Endothelial cell of umbilical vein (primary cell): Measurements from ENCODE around the gene VASH2.

Experiments
- EZH2 ChIP-seq: IDR thresholded peaks from 2 replicates; pipeline ENCODE4 v1.6.1; 2012; ENCODE audit warnings: borderline replicate concordance, low read depth, mild to moderate bottlenecking, moderate library complexity, low read length, inconsistent platforms; ENCODE audit not compliant: severe bottlenecking
- FOS ChIP-seq: IDR thresholded peaks from 2 replicates; pipeline ENCODE4 v1.6.1; 2011; ENCODE audit warnings: mild to moderate bottlenecking, low read length, moderate library complexity, borderline replicate concordance; ENCODE audit not compliant: insufficient read depth
- GATA2 ChIP-seq: IDR thresholded peaks from 2 replicates; pipeline ENCODE4 v1.7.0; 2011; ENCODE audit warnings: low read depth, mild to moderate bottlenecking, moderate library complexity, mixed read lengths, low read length; ENCODE audit not compliant: insufficient read length, insufficient read depth
- JUN ChIP-seq: IDR thresholded peaks from 2 replicates; pipeline ENCODE4 v1.6.1; 2011; ENCODE audit warnings: borderline replicate concordance, low read depth; ENCODE audit not compliant: insufficient read length, insufficient read depth
- MAX ChIP-seq: IDR thresholded peaks from 2 replicates; pipeline ENCODE4 v1.6.1; 2011; ENCODE audit not compliant: insufficient read depth, insufficient read length
- MYC ChIP-seq: IDR thresholded peaks from one replicate; pipeline ENCODE4 v1.6.1; 2011; ENCODE audit warnings: mild to moderate bottlenecking, low read depth, low read length
- POLR2A ChIP-seq: IDR thresholded peaks from 2 replicates; pipeline ENCODE4 v1.6.1; 2012; ENCODE audit warnings: low read depth, mild to moderate bottlenecking, control low read depth, low read length
- POLR2AphosphoS5 ChIP-seq: IDR thresholded peaks from 2 replicates; pipeline ENCODE4 v1.6.1; 2012; ENCODE audit warnings: low read depth, mild to moderate bottlenecking, control low read depth, low read length, moderate library complexity; ENCODE audit not compliant: insufficient read depth
- TF ChIP-seq, protein P1 (sequence below), 2 donors: IDR thresholded peaks; 1 replicate in 1 of 2; 2 replicates in 1 of 2; pipeline ENCODE4 v1.5.1; 2011; ENCODE audit warnings: low read length in 2 of 2, mild to moderate bottlenecking in 2 of 2, moderate library complexity in 2 of 2, control low read depth in 1 of 2, inconsistent platforms in 1 of 2, low read depth in 1 of 2; ENCODE audit not compliant: insufficient read depth in 1 of 2; ENCODE audit errors: extremely low read depth in 1 of 2

GRCh38 chr1:212953321-212953720, 3.0 kb downstream of the VASH2 start:
- TF ChIP-seq, protein P1, sequence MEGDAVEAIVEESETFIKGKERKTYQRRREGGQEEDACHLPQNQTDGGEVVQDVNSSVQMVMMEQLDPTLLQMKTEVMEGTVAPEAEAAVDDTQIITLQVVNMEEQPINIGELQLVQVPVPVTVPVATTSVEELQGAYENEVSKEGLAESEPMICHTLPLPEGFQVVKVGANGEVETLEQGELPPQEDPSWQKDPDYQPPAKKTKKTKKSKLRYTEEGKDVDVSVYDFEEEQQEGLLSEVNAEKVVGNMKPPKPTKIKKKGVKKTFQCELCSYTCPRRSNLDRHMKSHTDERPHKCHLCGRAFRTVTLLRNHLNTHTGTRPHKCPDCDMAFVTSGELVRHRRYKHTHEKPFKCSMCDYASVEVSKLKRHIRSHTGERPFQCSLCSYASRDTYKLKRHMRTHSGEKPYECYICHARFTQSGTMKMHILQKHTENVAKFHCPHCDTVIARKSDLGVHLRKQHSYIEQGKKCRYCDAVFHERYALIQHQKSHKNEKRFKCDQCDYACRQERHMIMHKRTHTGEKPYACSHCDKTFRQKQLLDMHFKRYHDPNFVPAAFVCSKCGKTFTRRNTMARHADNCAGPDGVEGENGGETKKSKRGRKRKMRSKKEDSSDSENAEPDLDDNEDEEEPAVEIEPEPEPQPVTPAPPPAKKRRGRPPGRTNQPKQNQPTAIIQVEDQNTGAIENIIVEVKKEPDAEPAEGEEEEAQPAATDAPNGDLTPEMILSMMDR (IDR thresholded peaks at IDR 0.05; ENCODE audit: extremely low read depth in 1 of 2, insufficient read depth in 1 of 2, low read depth in 1 of 2, low read length in 2 of 2), result no peak
- TF ChIP-seq POLR2A (no peak), JUN (no peak), POLR2AphosphoS5 (no peak), EZH2 (no peak), MAX (no peak), MYC (no peak), FOS (no peak), GATA2 (no peak)
